GM18520 (cell line): Measurements from ENCODE around the gene ADAM11.
"Not testable (repeated sequence)": the region's sequence is repeated elsewhere in the genome, so short reads cannot be mapped to it uniquely, and the experiment has no call there.

Source experiments
- ATAC-seq: cut with Tn5 transposase; IDR thresholded peaks from one replicate; pipeline ENCODE4 v1.9.1; 2021; ENCODE audit not compliant: unreplicated experiment

Gene ADAM11

GRCh38 chr17:44794851-44795413 is 36.1 kb downstream of the ADAM11 start:
- no peak for ATAC-seq

- ATAC-seq = no peak
These were observed 36.6 kb downstream of the ADAM11 start for GRCh38 chr17:44795421-44795820.

GRCh38 chr17:44795928-44796327 is 37.1 kb downstream of the ADAM11 start:
- ATAC-seq = no peak

GRCh38 chr17:44796731-44797130 is 37.9 kb downstream of the ADAM11 start:
- ATAC-seq = no peak

- ATAC-seq = no peak
These were observed 39.0 kb downstream of the ADAM11 start for GRCh38 chr17:44797802-44798201.

- ATAC-seq = no peak
These were observed 39.6 kb downstream of the ADAM11 start for GRCh38 chr17:44798356-44798755.

GRCh38 chr17:44801880-44802279 is 43.1 kb downstream of the ADAM11 start:
- ATAC-seq = no peak

GRCh38 chr17:44804302-44805089 is 45.7 kb downstream of the ADAM11 start:
- no peak for ATAC-seq

- ATAC-seq = no peak
These were observed 48.5 kb downstream of the ADAM11 start for GRCh38 chr17:44807093-44807816.

GRCh38 chr17:44807817-44808155 is 49.0 kb downstream of the ADAM11 start:
- ATAC-seq = no peak

GRCh38 chr17:44808156-44808555 is 49.4 kb downstream of the ADAM11 start:
- no peak for ATAC-seq

GRCh38 chr17:44808656-44809388 is 50.0 kb downstream of the ADAM11 start:
- not testable (repeated sequence) for ATAC-seq

GRCh38 chr17:44812263-44812662 is 53.5 kb downstream of the ADAM11 start:
- no peak for ATAC-seq

GRCh38 chr17:44818508-44818907 is 59.7 kb downstream of the ADAM11 start:
- not testable (repeated sequence) for ATAC-seq

GRCh38 chr17:44820631-44821212 is 61.9 kb downstream of the ADAM11 start:
- ATAC-seq = no peak

- not testable (repeated sequence) for ATAC-seq
These were observed 66.4 kb downstream of the ADAM11 start for GRCh38 chr17:44825236-44825635.

GRCh38 chr17:44826123-44826790 is 67.5 kb downstream of the ADAM11 start:
- ATAC-seq = no peak

- no peak for ATAC-seq
These were observed 69.1 kb downstream of the ADAM11 start for GRCh38 chr17:44827863-44828262.

GRCh38 chr17:44828919-44829522 is 70.2 kb downstream of the ADAM11 start:
- ATAC-seq = no peak
